GM21515 (cell line): ENCODE data around the gene LONRF3.

ENCODE experiments used
- ATAC-seq: cut with Tn5 transposase; IDR thresholded peaks from one replicate; pipeline ENCODE4 v1.9.1; 2021; ENCODE audit not compliant: unreplicated experiment

Gene LONRF3

GRCh38 chrX:118974088-118974907 lies at the start of gene LONRF3:
Gene LONRF3 (plus strand): TSS chrX:118974618. CDS start chrX:118974781, 163 bp downstream.
- no peak for ATAC-seq

DNA sequence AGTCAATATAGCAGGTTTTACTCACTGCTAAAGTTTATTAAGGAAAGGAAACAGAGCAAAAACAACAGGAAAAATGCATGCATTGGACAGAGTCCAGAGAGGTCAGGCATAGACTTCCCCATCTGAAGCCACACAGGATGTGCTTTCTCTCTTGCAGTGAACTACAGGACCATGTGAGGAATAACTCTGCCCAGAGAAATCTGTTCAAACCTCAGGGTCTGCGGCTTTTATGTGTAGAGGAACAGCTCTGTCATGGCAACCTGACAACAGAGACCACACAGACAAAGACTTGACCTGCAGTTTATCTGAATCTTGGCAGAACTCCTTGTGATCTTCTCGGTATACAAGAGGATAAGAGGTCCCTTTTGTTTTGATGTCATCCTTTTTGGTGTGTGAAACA lies 46.3 kb upstream of the LONRF3 start:
- ATAC-seq = no peak

DNA sequence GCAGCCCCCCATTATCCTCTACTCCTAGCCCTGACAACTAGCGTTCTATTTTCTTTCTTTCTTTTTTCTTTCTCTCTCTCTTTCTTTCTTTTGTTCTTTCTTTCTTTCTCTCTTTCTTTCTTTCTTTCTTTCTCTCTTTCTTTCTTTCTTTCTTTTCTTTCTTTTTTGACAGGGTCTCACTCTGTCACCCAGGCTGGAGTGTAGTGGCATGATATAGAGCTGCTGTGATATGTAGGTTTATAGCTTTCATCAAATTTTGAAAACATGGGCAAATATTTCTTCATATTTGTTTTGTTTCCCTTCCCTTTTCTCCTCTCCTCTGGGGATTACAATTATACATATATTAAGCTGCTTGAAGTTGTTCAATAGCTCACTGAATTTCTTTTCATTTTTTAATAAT lies 39.1 kb upstream of the LONRF3 start:
- no peak for ATAC-seq

DNA sequence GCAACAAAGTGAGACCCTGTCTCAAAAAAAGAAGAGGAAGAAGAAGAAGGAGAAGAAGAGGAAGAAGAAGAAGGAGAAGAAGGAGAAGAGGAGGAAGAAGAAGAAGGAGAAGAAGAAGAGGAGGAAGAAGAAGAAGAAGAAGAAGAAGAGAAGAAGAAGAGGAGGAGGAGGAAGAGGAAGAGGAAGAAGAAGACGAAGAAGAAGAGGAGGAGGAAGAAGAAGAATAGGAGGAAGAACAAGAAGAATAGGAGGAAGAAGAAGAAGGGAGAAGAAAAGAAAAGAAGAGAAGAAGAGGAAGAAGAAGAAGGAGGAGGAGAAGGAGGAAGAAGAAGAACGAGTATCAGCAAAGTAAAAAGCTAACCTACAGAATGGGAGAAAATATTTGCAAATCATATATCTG lies 33.3 kb upstream of the LONRF3 start:
- ATAC-seq = no peak

DNA sequence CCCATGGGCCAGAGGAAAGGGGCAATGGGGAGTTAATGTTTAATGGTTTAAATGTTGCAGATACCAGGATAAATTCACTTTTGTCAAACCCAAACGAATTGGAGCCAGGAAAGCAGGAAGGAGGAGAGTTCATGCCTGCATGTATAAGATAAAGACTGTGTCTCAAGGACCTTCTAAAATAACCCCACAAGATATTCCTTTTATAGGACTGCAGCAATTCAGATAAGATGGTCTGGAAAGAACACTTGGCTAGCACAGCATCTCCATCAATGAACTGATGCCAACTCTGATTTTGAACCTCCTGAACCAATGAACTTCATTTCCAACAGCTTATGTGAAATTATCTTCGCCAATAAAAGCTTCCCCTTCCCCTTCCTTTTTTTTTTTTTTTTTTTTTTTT lies 31.3 kb upstream of the LONRF3 start:
- no peak for ATAC-seq

- ATAC-seq = no peak
Observed at GRCh38 chrX:118945921-118946320, 28.5 kb upstream of the LONRF3 start.

DNA sequence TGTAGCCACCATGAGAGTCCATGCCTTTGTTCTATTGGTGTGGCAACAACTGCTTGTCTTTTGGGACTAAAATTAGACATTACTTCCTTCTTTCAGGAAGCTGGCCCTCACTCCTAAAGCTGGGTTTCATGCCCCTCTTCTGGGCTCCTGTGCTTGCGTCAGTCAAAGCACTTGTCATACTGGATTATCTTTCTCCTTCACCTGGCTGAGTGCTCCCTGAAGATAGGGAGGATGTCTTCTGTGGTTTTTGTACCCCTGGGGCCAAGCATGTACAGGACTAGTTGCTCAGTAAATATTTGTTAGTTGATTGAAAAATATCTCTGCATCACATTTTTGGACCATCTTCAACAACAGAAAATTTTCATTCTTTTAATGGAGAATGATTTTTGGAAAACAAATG lies 26.1 kb upstream of the LONRF3 start:
- no peak for ATAC-seq

- ATAC-seq = no peak
Observed at GRCh38 chrX:118961866-118962560, 12.4 kb upstream of the LONRF3 start.

- ATAC-seq = no peak
Observed at GRCh38 chrX:118963159-118963558, 11.3 kb upstream of the LONRF3 start.

DNA sequence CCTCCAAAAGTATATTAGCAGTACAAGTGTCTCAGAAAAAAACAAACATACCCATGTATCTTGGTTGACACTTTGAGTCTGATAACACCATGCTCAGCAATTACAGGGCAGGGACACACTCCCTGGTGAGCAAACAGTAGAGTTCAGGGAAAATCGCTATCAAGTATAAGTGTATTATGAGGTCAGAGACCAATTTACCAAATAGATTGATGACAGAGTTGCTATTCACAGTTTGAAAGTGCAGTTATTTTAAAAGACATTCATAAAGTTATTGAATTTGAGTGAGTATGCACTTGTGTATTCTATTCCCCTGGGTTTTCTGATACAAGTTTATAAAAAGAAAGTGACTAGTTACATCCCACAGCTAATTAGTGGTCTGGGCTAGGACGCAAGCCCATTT lies 10.2 kb upstream of the LONRF3 start:
- no peak for ATAC-seq

- ATAC-seq = no peak
Observed at GRCh38 chrX:118965395-118965794, 9.0 kb upstream of the LONRF3 start.

DNA sequence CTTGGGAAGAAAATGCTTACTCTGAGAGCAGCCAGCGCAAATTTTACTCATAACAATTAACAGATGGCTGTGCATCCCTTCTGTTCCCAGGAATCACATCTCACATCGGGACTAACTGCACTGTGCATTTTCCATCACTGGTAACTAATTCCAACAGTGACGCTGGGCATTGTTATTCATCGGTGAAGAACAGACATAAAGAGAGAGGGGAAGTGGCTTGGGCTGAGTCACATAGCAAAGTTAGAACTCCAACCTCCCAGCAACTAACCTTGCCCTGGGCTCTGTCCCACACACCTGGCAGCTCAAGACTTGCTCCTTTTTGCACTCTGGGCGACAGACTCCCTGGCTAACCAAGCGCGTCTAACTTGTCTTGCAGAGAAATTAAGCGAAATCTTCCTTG lies 6.4 kb upstream of the LONRF3 start:
- no peak for ATAC-seq

GRCh38 chrX:118971552-118971951 lies 2.9 kb upstream of the LONRF3 start:
- no peak for ATAC-seq

DNA sequence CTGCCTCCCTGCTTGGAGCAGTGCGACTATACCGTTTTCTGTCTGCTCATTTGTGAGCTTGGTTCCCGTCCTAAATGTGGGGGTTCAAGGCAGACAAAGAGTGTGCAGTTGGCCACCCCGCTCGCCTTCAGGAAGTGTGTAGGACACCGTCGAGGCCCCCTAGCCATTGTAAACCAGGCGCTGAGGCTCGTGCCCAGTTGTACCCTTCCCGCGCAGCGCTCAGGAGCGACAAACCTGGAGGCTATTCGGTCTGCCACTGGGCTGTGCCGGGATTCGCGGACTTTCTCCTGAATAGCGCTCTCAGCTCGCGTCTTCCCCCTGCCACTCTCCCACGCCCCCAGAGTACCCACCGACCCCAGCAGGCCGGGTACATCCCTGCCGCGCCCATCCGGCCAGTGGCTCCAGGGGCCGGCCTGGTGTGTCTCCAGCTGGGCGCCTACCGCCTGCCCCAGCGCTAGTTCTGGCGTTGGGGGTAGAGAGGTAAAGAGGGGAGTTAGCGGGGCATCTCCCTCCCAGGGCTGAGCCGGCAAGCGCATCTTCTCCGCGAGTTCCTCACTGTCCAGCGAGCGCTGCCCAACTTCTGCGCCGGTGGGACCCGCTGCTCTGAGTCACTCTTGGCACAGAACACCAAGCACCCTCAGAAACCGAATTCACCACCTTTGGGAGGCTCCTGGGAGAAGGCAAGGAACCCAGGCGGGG lies 880 bp upstream of the LONRF3 start:
- no peak for ATAC-seq

GRCh38 chrX:118974908-118975671 lies 672 bp downstream of the LONRF3 start:
- no peak for ATAC-seq

GRCh38 chrX:118975831-118976598 lies 1.6 kb downstream of the LONRF3 start:
- no peak for ATAC-seq

- no peak for ATAC-seq
Observed at GRCh38 chrX:118976599-118977340, 2.4 kb downstream of the LONRF3 start.

DNA sequence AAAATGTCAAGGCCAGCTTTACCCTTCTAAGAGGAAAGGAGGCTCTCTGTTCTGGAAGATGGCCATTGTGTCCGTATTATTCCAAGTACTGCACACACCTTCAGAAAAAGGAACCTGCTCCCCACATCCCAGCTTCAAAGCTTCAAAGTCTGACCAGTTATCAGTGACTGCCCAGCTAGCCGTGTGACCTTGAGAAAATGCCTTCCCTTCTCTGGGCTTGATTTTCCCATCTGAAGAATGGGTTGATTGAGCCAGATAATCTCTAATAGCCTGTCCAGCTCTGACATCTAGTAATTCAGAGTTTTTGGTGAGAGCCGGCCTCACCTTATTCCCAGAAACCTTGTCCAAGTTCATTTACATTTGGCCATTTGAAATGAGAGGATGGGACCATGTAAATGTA lies 3.0 kb downstream of the LONRF3 start:
- ATAC-seq = no peak

DNA sequence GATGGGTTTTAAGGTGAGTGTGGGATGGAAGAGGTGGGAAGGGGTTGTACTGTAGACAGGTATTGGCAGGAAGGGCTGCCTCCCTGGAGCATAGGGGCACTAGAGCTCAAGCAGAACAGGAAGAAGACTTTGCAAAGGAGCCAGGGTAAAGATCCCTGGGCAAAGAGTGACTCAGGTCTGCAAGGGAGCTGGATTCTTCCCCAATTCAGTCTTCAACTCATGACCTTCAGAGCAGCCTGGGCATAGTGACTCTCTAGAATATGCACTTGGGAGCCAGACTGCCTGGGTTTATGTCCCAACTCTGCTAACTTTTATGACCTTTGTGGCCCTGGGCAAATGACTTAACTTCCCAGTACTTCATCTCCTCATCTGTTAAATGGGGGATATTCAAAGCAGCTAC lies 4.0 kb downstream of the LONRF3 start:
- no peak for ATAC-seq

DNA sequence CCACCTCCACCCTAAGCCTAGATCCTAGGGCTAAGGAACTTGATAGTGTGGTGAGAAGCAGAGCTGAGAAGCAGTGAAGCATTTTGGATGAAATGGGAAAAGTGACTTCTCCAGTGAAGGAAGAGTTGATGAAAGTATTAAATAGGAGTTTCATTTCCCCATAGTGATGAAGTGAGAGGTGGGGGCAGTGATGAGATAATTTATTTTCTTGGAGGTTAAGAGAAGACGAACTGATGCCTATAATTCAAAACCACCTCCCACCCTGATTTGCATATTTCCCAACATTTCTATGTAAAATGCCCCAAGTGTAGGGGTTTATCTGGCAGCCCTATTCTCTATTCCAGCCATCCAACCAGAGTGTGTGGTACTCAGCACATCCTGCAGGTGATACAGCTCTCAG lies 6.3 kb downstream of the LONRF3 start:
- no peak for ATAC-seq
